Activated CD8-positive, alpha-beta memory T cell treated with anti-CD3 and anti-CD28 coated beads, Interleukin-2, amount 10 ng/mL, durations not matched to agents 7 days and 5 days (primary cell): ENCODE measurements around the gene NAPSA. TPM values are rescaled to one million over a fixed set of nuclear protein-coding genes. Genes with fewer than 3 reads are reported as not detected.
"Not testable (repeated sequence)": the region's sequence is repeated elsewhere in the genome, so short reads cannot be mapped to it uniquely, and the experiment has no call there.

Experiments
- ATAC-seq: fragments of 150-1000 bp; cut with Tn5 transposase; one replicate; pipeline ENCODE4 v1.10.0; 2021; ENCODE audit warnings: moderate library complexity
- CTCF ChIA-PET: fragments of 350-600 bp; sonication (Branson Sonifier 250); formaldehyde crosslinking; loops from one replicate; lab custom pipeline; 2021; ENCODE audit warnings: antibody characterized with exemption; lab: Charles Lee
- DNase-seq: peaks from one replicate; pipeline ENCODE4 v3.0.0-alpha.2; 2020
- H3K27ac Mint-ChIP-seq: one replicate; pipeline ENCODE4 v1.8.0; 2021; ENCODE audit warnings: mild to moderate bottlenecking, mixed read lengths
- H3K27me3 Mint-ChIP-seq: one replicate; pipeline ENCODE4 v1.8.0; 2021; ENCODE audit warnings: mixed read lengths
- H3K36me3 Mint-ChIP-seq: one replicate; pipeline ENCODE4 v1.8.0; 2021; ENCODE audit warnings: mild to moderate bottlenecking, mixed read lengths
- H3K4me1 Mint-ChIP-seq: one replicate; pipeline ENCODE4 v1.8.0; 2021; ENCODE audit warnings: mixed read lengths
- H3K4me3 Mint-ChIP-seq: one replicate; pipeline ENCODE4 v1.8.0; 2021; ENCODE audit warnings: mild to moderate bottlenecking, moderate library complexity, mixed read lengths
- H3K9me3 Mint-ChIP-seq: one replicate; pipeline ENCODE4 v1.8.0; 2022; ENCODE audit warnings: low read depth, mixed read lengths
- total RNA-seq, 2 experiments: library from RNA; stranded (reverse); gene quantifications; one replicate each; pipeline ENCODE4 v1.2.3, GENCODE V29; 2021

The NAPSA gene
- total RNA-seq, 2 experiments from 2014 or later, result 5.3 to 8.8 TPM

GRCh38 chr19:50341091-50341564, 24.3 kb downstream of the NAPSA start:
- no peak overlapping the region for H3K27ac Mint-ChIP-seq
- H3K9me3 Mint-ChIP-seq, result peaks cover 3% of the 10 kb centered on the region
- DNase-seq (no peak), ATAC-seq (peak; percentile 23)
- H3K4me1 Mint-ChIP-seq, result peaks cover 14% of the 10 kb centered on the region
- H3K36me3 Mint-ChIP-seq, result peaks cover 16% of the 10 kb centered on the region
- CTCF ChIA-PET, result interaction anchor here (1.5 kb wide), 1 partner anchor 16 kb away, joined by 6 read pairs; no protein-coding TSS in a partner anchor
- H3K4me3 Mint-ChIP-seq, result no peak overlapping the region
- H3K27me3 Mint-ChIP-seq, result peaks cover 2% of the 10 kb centered on the region

GRCh38 chr19:50340331-50340730, 25.1 kb downstream of the NAPSA start:
- DNase-seq (no peak), ATAC-seq (no peak)
- Mint-ChIP-seq H3K27ac (no peak overlapping the region), H3K27me3 (peaks cover 2% of the 10 kb centered on the region), H3K4me1 (peaks cover 18% of the 10 kb centered on the region), H3K9me3 (peaks cover 3% of the 10 kb centered on the region), H3K4me3 (no peak overlapping the region), H3K36me3 (peaks cover 14% of the 10 kb centered on the region)
- CTCF ChIA-PET, result interaction anchor here (1.5 kb wide), 1 partner anchor 17 kb away, joined by 6 read pairs; no protein-coding TSS in a partner anchor

DNA sequence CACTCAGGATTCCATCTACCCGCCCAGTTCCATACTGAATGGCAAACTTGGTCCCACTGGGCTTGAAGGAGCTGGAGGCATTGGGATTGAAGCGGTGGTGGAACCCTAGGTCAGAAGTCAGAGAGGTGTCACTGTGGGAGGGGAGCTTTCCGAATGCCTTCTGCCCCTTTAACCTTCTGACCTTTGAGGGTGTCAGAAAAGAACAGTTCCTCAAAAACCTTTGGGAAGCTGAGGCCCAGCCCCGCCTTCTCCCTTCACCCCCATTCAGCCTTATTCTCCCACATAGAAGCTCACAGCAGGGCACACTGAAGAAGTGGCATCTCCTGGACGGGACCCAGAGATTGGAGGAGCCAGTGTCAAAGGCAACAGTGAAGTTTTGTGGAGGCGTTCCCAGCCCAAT, 28.4 kb downstream of the NAPSA start:
- not testable (repeated sequence) for ATAC-seq, H3K36me3 Mint-ChIP-seq, H3K4me3 Mint-ChIP-seq, H3K9me3 Mint-ChIP-seq, H3K27ac Mint-ChIP-seq, DNase-seq
- H3K27me3 Mint-ChIP-seq, result peaks cover 10% of the 10 kb centered on the region
- H3K4me1 Mint-ChIP-seq, result peaks cover 37% of the 10 kb centered on the region
- CTCF ChIA-PET, result interaction anchor here (1.2 kb wide), 1 partner anchor 21 kb away, joined by 5 read pairs; no protein-coding TSS in a partner anchor

GRCh38 chr19:50334741-50335421, 30.6 kb downstream of the NAPSA start:
- ATAC-seq (no peak), DNase-seq (no peak)
- Mint-ChIP-seq H3K4me3 (peak overlapping the region; percentile 1), H3K27ac (no peak overlapping the region), H3K36me3 (peaks cover 3% of the 10 kb centered on the region), H3K27me3 (peaks cover 28% of the 10 kb centered on the region), H3K4me1 (peaks cover 52% of the 10 kb centered on the region), H3K9me3 (no peaks in the 10 kb centered on the region)
- CTCF ChIA-PET, result interaction anchor here (0.5 to 3.2 kb wide), 7 partner anchors 9 to 1726 kb away, joined by 3 to 17 read pairs (median 4); partner anchors contain the start of gene NR1H2

GRCh38 chr19:50333737-50334617, 31.5 kb downstream of the NAPSA start:
- H3K4me1 Mint-ChIP-seq, result peaks cover 58% of the 10 kb centered on the region
- CTCF ChIA-PET, result interaction anchor here (0.6 to 3.2 kb wide), 8 partner anchors 10 to 588 kb away, joined by 3 to 17 read pairs (median 4); partner anchors contain the start of gene NR1H2
- peaks cover 37% of the 10 kb centered on the region for H3K27me3 Mint-ChIP-seq
- no peaks in the 10 kb centered on the region for H3K9me3 Mint-ChIP-seq
- H3K27ac Mint-ChIP-seq, result peak overlapping the region; percentile 90
- peak overlapping the region; percentile 81 for H3K4me3 Mint-ChIP-seq
- no peak for DNase-seq
- peaks cover 10% of the 10 kb centered on the region for H3K36me3 Mint-ChIP-seq
- peak; percentile 34 for ATAC-seq

GRCh38 chr19:50333235-50333736, 32.2 kb downstream of the NAPSA start:
- H3K27ac Mint-ChIP-seq, result peak overlapping the region; percentile 90
- peak; percentile 97 for DNase-seq
- H3K9me3 Mint-ChIP-seq, result no peaks in the 10 kb centered on the region
- peaks cover 35% of the 10 kb centered on the region for H3K27me3 Mint-ChIP-seq
- peak overlapping the region; percentile 81 for H3K4me3 Mint-ChIP-seq
- CTCF ChIA-PET, result interaction anchor here (0.9 to 3.2 kb wide), 4 partner anchors 24 to 589 kb away, joined by 3 to 17 read pairs (median 4); partner anchors contain the start of gene NR1H2
- H3K36me3 Mint-ChIP-seq, result peaks cover 10% of the 10 kb centered on the region
- H3K4me1 Mint-ChIP-seq, result peaks cover 58% of the 10 kb centered on the region
- peak; percentile 76 for ATAC-seq

GRCh38 chr19:50332244-50333038, 33.0 kb downstream of the NAPSA start:
- peak overlapping the region; percentile 62 for H3K27ac Mint-ChIP-seq
- H3K36me3 Mint-ChIP-seq, result peaks cover 10% of the 10 kb centered on the region
- H3K27me3 Mint-ChIP-seq, result peaks cover 39% of the 10 kb centered on the region
- peaks cover 62% of the 10 kb centered on the region for H3K4me1 Mint-ChIP-seq
- H3K4me3 Mint-ChIP-seq, result peak overlapping the region; percentile 81
- CTCF ChIA-PET, result interaction anchor here (1.7 to 3.2 kb wide), 2 partner anchors 25 to 42 kb away, joined by 3 to 17 read pairs; no protein-coding TSS in a partner anchor
- DNase-seq, result no peak
- H3K9me3 Mint-ChIP-seq, result no peaks in the 10 kb centered on the region
- no peak for ATAC-seq

DNA sequence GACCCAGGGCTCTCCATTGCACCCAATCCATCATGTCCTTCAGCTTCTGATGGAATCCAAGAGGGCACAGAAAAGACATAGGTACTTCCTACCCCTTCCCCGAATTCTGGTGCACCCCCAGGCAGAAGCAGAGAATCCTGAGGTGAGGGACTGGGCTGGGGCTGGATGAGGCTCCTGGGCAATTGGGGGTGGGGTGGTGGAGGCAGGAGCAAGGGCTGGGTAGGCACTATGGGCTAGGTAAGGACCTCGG, 33.5 kb downstream of the NAPSA start:
- Mint-ChIP-seq H3K36me3 (peaks cover 10% of the 10 kb centered on the region), H3K27me3 (peaks cover 45% of the 10 kb centered on the region), H3K9me3 (no peaks in the 10 kb centered on the region), H3K4me3 (peak overlapping the region; percentile 81), H3K27ac (no peak overlapping the region), H3K4me1 (peaks cover 66% of the 10 kb centered on the region)
- no peak for DNase-seq
- ATAC-seq, result no peak
- CTCF ChIA-PET, result interaction anchor here (3.2 kb wide), 1 partner anchor 26 kb away, joined by 17 read pairs; no protein-coding TSS in a partner anchor

GRCh38 chr19:50331221-50331993, 34.0 kb downstream of the NAPSA start:
- CTCF ChIA-PET, result interaction anchor here (3.2 kb wide), 1 partner anchor 26 kb away, joined by 17 read pairs; no protein-coding TSS in a partner anchor
- Mint-ChIP-seq H3K27me3 (peaks cover 50% of the 10 kb centered on the region), H3K36me3 (peaks cover 10% of the 10 kb centered on the region), H3K4me3 (peak overlapping the region; percentile 81), H3K9me3 (no peaks in the 10 kb centered on the region), H3K4me1 (peaks cover 69% of the 10 kb centered on the region), H3K27ac (peak overlapping the region; percentile 80)
- DNase-seq (no peak), ATAC-seq (no peak)

DNA sequence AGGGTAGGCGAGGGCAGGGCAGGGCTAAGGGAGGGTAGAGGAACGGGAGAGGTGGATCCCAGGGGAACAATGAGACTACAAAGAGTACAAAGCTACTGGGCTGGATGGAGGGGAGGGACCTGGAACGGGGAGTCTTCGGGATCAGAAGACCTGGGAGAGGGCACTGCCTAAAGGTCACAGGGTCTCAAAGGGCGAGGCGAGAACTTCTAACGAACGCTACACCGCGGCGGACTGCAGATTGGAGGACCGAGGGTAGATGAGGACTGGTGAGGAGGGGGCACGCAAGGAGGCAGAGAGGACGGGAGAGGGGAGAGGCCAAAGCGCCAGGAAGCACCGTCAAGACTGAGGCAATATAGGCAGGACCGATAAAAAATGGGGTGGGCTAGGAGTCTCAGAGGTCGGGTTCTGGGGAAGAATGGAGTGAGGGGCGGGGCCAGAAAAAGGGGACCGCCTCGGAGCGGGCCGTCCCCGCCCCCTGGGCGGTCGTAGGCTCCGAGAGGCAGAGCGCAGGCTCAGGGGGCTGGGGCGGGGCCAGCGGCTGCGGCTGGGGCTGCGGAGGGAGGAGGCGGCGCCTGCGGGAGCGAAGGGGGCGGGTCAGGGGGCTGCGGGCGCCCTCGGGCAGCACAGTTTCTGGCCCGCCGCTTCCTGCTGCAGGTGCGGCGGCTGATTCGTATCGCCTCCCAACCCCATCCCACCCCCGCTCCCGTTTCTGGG, 34.9 kb downstream of the NAPSA start:
- DNase-seq (peak; percentile 92), ATAC-seq (peak; percentile 54)
- Mint-ChIP-seq H3K27ac (peak overlapping the region; percentile 73), H3K36me3 (peaks cover 10% of the 10 kb centered on the region), H3K4me1 (peaks cover 70% of the 10 kb centered on the region), H3K4me3 (peak overlapping the region; percentile 81), H3K9me3 (no peaks in the 10 kb centered on the region), H3K27me3 (peaks cover 50% of the 10 kb centered on the region)
- CTCF ChIA-PET, result no interaction called here

GRCh38 chr19:50329926-50330294, 35.5 kb downstream of the NAPSA start:
- Mint-ChIP-seq H3K27ac (peak overlapping the region; percentile 88), H3K4me3 (peak overlapping the region; percentile 79), H3K4me1 (peaks cover 64% of the 10 kb centered on the region), H3K27me3 (peaks cover 50% of the 10 kb centered on the region)
- CTCF ChIA-PET, result interaction anchor here (1.0 to 1.3 kb wide), 2 partner anchors 17 to 28 kb away, joined by 3 to 8 read pairs; no protein-coding TSS in a partner anchor
- H3K9me3 Mint-ChIP-seq, DNase-seq, ATAC-seq, H3K36me3 Mint-ChIP-seq: not testable (repeated sequence)
